Retinal pigment epithelial cell (primary cell): Measurements from ENCODE around the gene PTPN6.

ENCODE experiments used
- DNase-seq: peaks from one replicate; pipeline ENCODE4 v3.0.0-alpha.2; 2010; ENCODE audit warnings: low read depth
- H3K4me3 ChIP-seq: 2 replicates; pipeline ENCODE4 v1.5.1; 2011; ENCODE audit warnings: mild to moderate bottlenecking, low read length, control low read depth, moderate library complexity
- CTCF ChIP-seq: conservative IDR thresholded peaks from 2 replicates; pipeline ENCODE4 v1.5.1; 2011; ENCODE audit warnings: low read depth, low read length, control low read depth, inconsistent platforms

PTPN6 gene

GRCh38 chr12:6938353-6939190, 12.6 kb upstream of the PTPN6 start:
- DNase-seq, result no peak
- TF ChIP-seq CTCF, result no peak
- peak overlapping the region; percentile 55 for H3K4me3 ChIP-seq

GRCh38 chr12:6939191-6939540, 12.0 kb upstream of the PTPN6 start:
- no peak for TF ChIP-seq CTCF
- H3K4me3 ChIP-seq, result no peak overlapping the region
- no peak for DNase-seq

- no peak for TF ChIP-seq CTCF
- no peak for DNase-seq
- no peak overlapping the region for H3K4me3 ChIP-seq
Observed at GRCh38 chr12:6941267-6941666, 9.9 kb upstream of the PTPN6 start.

- DNase-seq, result no peak
Observed at GRCh38 chr12:6941782-6942181, 9.4 kb upstream of the PTPN6 start.

GRCh38 chr12:6942331-6942665, 8.9 kb upstream of the PTPN6 start:
- DNase-seq, result no peak
- no peak for TF ChIP-seq CTCF
- H3K4me3 ChIP-seq, result no peak overlapping the region

More at GRCh38 chr12:6941782-6942181, 9.4 kb upstream of the PTPN6 start:
- no peak overlapping the region for H3K4me3 ChIP-seq
- no peak for TF ChIP-seq CTCF

GRCh38 chr12:6943389-6943721, 7.8 kb upstream of the PTPN6 start:
- peak; percentile 83 for DNase-seq
- H3K4me3 ChIP-seq, result no peak overlapping the region
- no peak for TF ChIP-seq CTCF

- H3K4me3 ChIP-seq, result peak within 1 kb of the TSS; percentile 69
- TF ChIP-seq CTCF, result no peak
- peak; percentile 85 for DNase-seq
Observed at GRCh38 chr12:6943722-6944380, 7.3 kb upstream of the PTPN6 start, which contains the start of the genes C12orf57 and RNU7-1. Gene C12orf57 (plus strand): TSS chr12:6944022. CDS start chr12:6944122, 100 bp downstream. Gene RNU7-1 (plus strand): TSS chr12:6943816.
